GM23248 (cell line): ENCODE results near the gene PLA2G4D. TPM values are rescaled to one million over a fixed set of nuclear protein-coding genes. Genes with fewer than 3 reads are reported as not detected.

Experiments
- DNase-seq: peaks from one replicate; pipeline ENCODE4 v3.0.0-alpha.2; 2015
- H2AFZ ChIP-seq: fragments of 200-600 bp; sonication (generic); 2 replicates; pipeline ENCODE4 v1.6.1; 2016; ENCODE audit warnings: antibody characterized with exemption
- H3F3A ChIP-seq: fragments of 200-600 bp; sonication (generic); 2 replicates; pipeline ENCODE4 v1.6.1; 2016; ENCODE audit warnings: mild to moderate bottlenecking, antibody characterized with exemption, mixed run types; ENCODE audit not compliant: insufficient read depth
- H3K27ac ChIP-seq: fragments of 200-600 bp; sonication (generic); 2 replicates; pipeline ENCODE4 v1.5.1; 2016; ENCODE audit warnings: mild to moderate bottlenecking
- H3K27me3 ChIP-seq: fragments of 200-600 bp; sonication (generic); replicated peaks from 2 replicates; pipeline ENCODE4 v1.6.1; 2016; ENCODE audit warnings: mild to moderate bottlenecking; ENCODE audit not compliant: insufficient read depth
- H3K36me3 ChIP-seq: fragments of 200-600 bp; sonication (generic); 2 replicates; pipeline ENCODE4 v1.6.1; 2016; ENCODE audit warnings: low read depth, mild to moderate bottlenecking
- H3K4me1 ChIP-seq: fragments of 200-600 bp; sonication (generic); 2 replicates; pipeline ENCODE4 v1.6.1; 2016; ENCODE audit warnings: mild to moderate bottlenecking; ENCODE audit not compliant: insufficient read depth
- H3K4me2 ChIP-seq: fragments of 200-600 bp; sonication (generic); one replicate; pipeline ENCODE4 v1.6.1; 2016; ENCODE audit warnings: mild to moderate bottlenecking; ENCODE audit not compliant: unreplicated experiment
- H3K4me3 ChIP-seq: fragments of 200-600 bp; sonication (generic); 2 replicates; pipeline ENCODE4 v1.5.1; 2016; ENCODE audit warnings: mild to moderate bottlenecking
- H3K79me2 ChIP-seq: fragments of 200-600 bp; sonication (generic); 2 replicates; pipeline ENCODE4 v1.6.1; 2016; ENCODE audit warnings: mild to moderate bottlenecking; ENCODE audit not compliant: insufficient read depth
- H3K9ac ChIP-seq: fragments of 200-600 bp; sonication (generic); 2 replicates; pipeline ENCODE4 v1.6.1; 2016; ENCODE audit warnings: mild to moderate bottlenecking
- H3K9me2 ChIP-seq: fragments of 200-600 bp; sonication (generic); 2 replicates; pipeline ENCODE4 v1.6.1; 2016; ENCODE audit warnings: mixed run types, mild to moderate bottlenecking, moderate library complexity; ENCODE audit not compliant: insufficient read depth
- H3K9me3 ChIP-seq: fragments of 200-600 bp; sonication (generic); one replicate; pipeline ENCODE4 v1.6.1; 2017; ENCODE audit warnings: low read depth
- H4K20me1 ChIP-seq: fragments of 200-600 bp; sonication (generic); 2 replicates; pipeline ENCODE4 v1.6.0; 2016; ENCODE audit not compliant: insufficient read depth
- EZH2 ChIP-seq: fragments of 200-600 bp; sonication (generic); IDR thresholded peaks from 2 replicates; pipeline ENCODE4 v1.6.1; 2018; ENCODE audit warnings: antibody characterized with exemption, mild to moderate bottlenecking; ENCODE audit not compliant: insufficient read depth, poor library complexity, severe bottlenecking
- EZH2phosphoT487 ChIP-seq: fragments of 200-600 bp; sonication (generic); IDR thresholded peaks from 2 replicates; pipeline ENCODE4 v1.6.1; 2018; ENCODE audit warnings: antibody characterized with exemption, moderate library complexity, mild to moderate bottlenecking, low read depth; ENCODE audit not compliant: insufficient read depth
- WGBS, 2 experiments: methylation state at CpG; one replicate each; pipeline ENCODE4 v1.1.6; 2015 to 2017; ENCODE audit warnings: low lambda C conversion rate in 2 of 2, low coverage in 1 of 2; ENCODE audit errors: missing lambda C conversion rate in 2 of 2; 5-methylcytosine and 5-hydroxymethylcytosine counted together
- in situ Hi-C: fragments of 300-500 bp; cut with MboI; formaldehyde crosslinking; loops from 2 replicates; pipeline ENCODE4 v1.15.0; 2020
- polyA plus RNA-seq: library from polyadenylated mRNA; unstranded; fragments of >200 nt; fragmentation: Nextera tagmentation; extraction: Ambion mirVana; gene quantifications from 2 replicates; pipeline ENCODE4 v1.2.1, GENCODE V29; 2016
- total RNA-seq: library from RNA; depleted of rRNA; stranded (reverse); fragments of >200 nt; shearing (Covaris generic); gene quantifications from 2 replicates; pipeline ENCODE4 v1.2.3, GENCODE V29; 2014

PLA2G4D gene
- total and polyA plus RNA-seq, 2 experiments from 2014 or later: not detected

GRCh38 chr15:42031198-42031915 lies 63.0 kb downstream of the PLA2G4D start:
- Histone ChIP-seq H3K4me2 (no peak overlapping the region), H3F3A (no peaks in the 10 kb centered on the region), H3K9ac (no peak overlapping the region), H3K4me3 (no peak overlapping the region), H3K27ac (no peak overlapping the region), H2AFZ (no peak overlapping the region), H3K27me3 (peaks cover 9% of the 10 kb centered on the region; the same call in 1 of the 2 replicates), H3K9me3 (no peaks in the 10 kb centered on the region), H3K9me2 (no peaks in the 10 kb centered on the region), H4K20me1 (no peaks in the 10 kb centered on the region), H3K79me2 (no peaks in the 10 kb centered on the region), H3K36me3 (no peaks in the 10 kb centered on the region), H3K4me1 (no peaks in the 10 kb centered on the region)
- TF ChIP-seq EZH2phosphoT487 (no peak), EZH2 (no peak)
- no peak for DNase-seq
- WGBS, 2 experiments: 42 to 47% methylated on average over 6 of the region's 6 CpGs
- in situ Hi-C loops: no loop called here

- in situ Hi-C loops: no loop called here
- Histone ChIP-seq H3K27me3 (peaks cover 26% of the 10 kb centered on the region), H2AFZ (no peak overlapping the region)
Observed at GRCh38 chr15:42027521-42027920, 66.8 kb downstream of the PLA2G4D start.

GRCh38 chr15:42024303-42024702 lies 70.1 kb downstream of the PLA2G4D start:
- no peak overlapping the region for H3K27ac ChIP-seq
- no peak for TF ChIP-seq EZH2phosphoT487
- TF ChIP-seq EZH2: no peak
- no peaks in the 10 kb centered on the region for H4K20me1 ChIP-seq
- no peak overlapping the region for H2AFZ ChIP-seq
- WGBS, 2 experiments: 71 to 94% methylated on average over 3 of the region's 4 CpGs
- in situ Hi-C loops: no loop called here
- H3K79me2 ChIP-seq: no peaks in the 10 kb centered on the region
- no peak for DNase-seq
- H3K36me3 ChIP-seq: no peaks in the 10 kb centered on the region
- no peak overlapping the region for H3K9ac ChIP-seq
- no peak overlapping the region for H3K4me3 ChIP-seq
- peaks cover 22% of the 10 kb centered on the region for H3K27me3 ChIP-seq
- H3K9me3 ChIP-seq: no peaks in the 10 kb centered on the region
- no peak overlapping the region for H3K4me2 ChIP-seq
- H3F3A ChIP-seq: no peaks in the 10 kb centered on the region
- H3K4me1 ChIP-seq: no peaks in the 10 kb centered on the region
- no peaks in the 10 kb centered on the region for H3K9me2 ChIP-seq

More at GRCh38 chr15:42027521-42027920, 66.8 kb downstream of the PLA2G4D start:
- 56 to 60% methylated on average over 7 of the region's 7 CpGs for WGBS, 2 experiments
- Histone ChIP-seq H3K4me3 (no peak overlapping the region), H3K79me2 (no peaks in the 10 kb centered on the region), H3K9me3 (no peaks in the 10 kb centered on the region), H3F3A (no peaks in the 10 kb centered on the region), H3K9me2 (no peaks in the 10 kb centered on the region), H3K27ac (no peak overlapping the region), H3K36me3 (no peaks in the 10 kb centered on the region), H3K4me2 (no peak overlapping the region), H4K20me1 (no peaks in the 10 kb centered on the region), H3K9ac (no peak overlapping the region), H3K4me1 (no peaks in the 10 kb centered on the region)
- no peak for DNase-seq
- TF ChIP-seq EZH2phosphoT487 (no peak), EZH2 (no peak)

- H3F3A ChIP-seq: no peaks in the 10 kb centered on the region
- in situ Hi-C loops: no loop called here
- no peak for TF ChIP-seq EZH2
- no peak for TF ChIP-seq EZH2phosphoT487
Observed at GRCh38 chr15:42021593-42021992, 72.8 kb downstream of the PLA2G4D start.

More at GRCh38 chr15:42021593-42021992, 72.8 kb downstream of the PLA2G4D start:
- H3K27me3 ChIP-seq: peaks cover 35% of the 10 kb centered on the region
- no peaks in the 10 kb centered on the region for H3K9me3 ChIP-seq
- no peak overlapping the region for H3K4me2 ChIP-seq
- no peak overlapping the region for H3K27ac ChIP-seq
- H4K20me1 ChIP-seq: no peaks in the 10 kb centered on the region
- no peak overlapping the region for H2AFZ ChIP-seq
- no peaks in the 10 kb centered on the region for H3K36me3 ChIP-seq
- no peaks in the 10 kb centered on the region for H3K4me1 ChIP-seq
- H3K9me2 ChIP-seq: no peaks in the 10 kb centered on the region
- DNase-seq: no peak
- 48 to 58% methylated on average over 5 of the region's 5 CpGs for WGBS, 2 experiments
- H3K9ac ChIP-seq: no peak overlapping the region
- H3K4me3 ChIP-seq: no peak overlapping the region
- no peaks in the 10 kb centered on the region for H3K79me2 ChIP-seq
